ENCODE measurements around the gene PLPP4.
A peak's percentile ranks its signal among the peaks of the same experiment; 100 is the strongest.

Gene PLPP4

GRCh38 chr10:120477021-120477742 lies 20.2 kb downstream of the PLPP4 start:
- no peak overlapping the region for H3K27ac ChIP-seq
- no peak for TF ChIP-seq ZFX (IDR thresholded peaks at IDR 0.05; ENCODE audit: borderline replicate concordance)
- no peak for TF ChIP-seq CTCF (IDR thresholded peaks at IDR 0.05)

- no peak overlapping the region for H3K27ac ChIP-seq
- TF ChIP-seq ZFX (IDR thresholded peaks at IDR 0.05; ENCODE audit: borderline replicate concordance), result no peak
- TF ChIP-seq CTCF (IDR thresholded peaks at IDR 0.05), result no peak
These were observed 20.7 kb downstream of the PLPP4 start for GRCh38 chr10:120477743-120478141.

- TF ChIP-seq CTCF (IDR thresholded peaks at IDR 0.05) (no peak), ZFX (IDR thresholded peaks at IDR 0.05; ENCODE audit: borderline replicate concordance) (no peak)
These were observed 21.4 kb downstream of the PLPP4 start for GRCh38 chr10:120478386-120478785.

GRCh38 chr10:120479506-120479905 lies 22.5 kb downstream of the PLPP4 start:
- no peak overlapping the region for H3K27ac ChIP-seq

More at GRCh38 chr10:120478386-120478785, 21.4 kb downstream of the PLPP4 start:
- H3K27ac ChIP-seq, result no peak overlapping the region

GRCh38 chr10:120480065-120480600 lies 23.1 kb downstream of the PLPP4 start:
- H3K27ac ChIP-seq, result no peak overlapping the region
- TF ChIP-seq ZFX (IDR thresholded peaks at IDR 0.05; ENCODE audit: borderline replicate concordance), result no peak
- TF ChIP-seq CTCF (IDR thresholded peaks at IDR 0.05), result peak; percentile 18; the same call in 1 of the 2 replicates

More at GRCh38 chr10:120479506-120479905, 22.5 kb downstream of the PLPP4 start:
- TF ChIP-seq ZFX (IDR thresholded peaks at IDR 0.05; ENCODE audit: borderline replicate concordance), result no peak
- TF ChIP-seq CTCF (IDR thresholded peaks at IDR 0.05), result no peak

GRCh38 chr10:120480848-120481247 lies 23.8 kb downstream of the PLPP4 start:
- no peak for TF ChIP-seq ZFX (IDR thresholded peaks at IDR 0.05; ENCODE audit: borderline replicate concordance)
- no peak for TF ChIP-seq CTCF (IDR thresholded peaks at IDR 0.05)
- H3K27ac ChIP-seq, result no peak overlapping the region

GRCh38 chr10:120483006-120483405 lies 26.0 kb downstream of the PLPP4 start:
- H3K27ac ChIP-seq, result no peak overlapping the region
- TF ChIP-seq ZFX (IDR thresholded peaks at IDR 0.05; ENCODE audit: borderline replicate concordance) (no peak), CTCF (IDR thresholded peaks at IDR 0.05) (no peak)
